AG09309 (cell line): ENCODE data around the gene PCNA.
A peak's percentile ranks its signal among the peaks of the same experiment; 100 is the strongest.

Experiments
- DNase-seq: peaks from one replicate; pipeline ENCODE4 v3.0.0-alpha.2; 2010; ENCODE audit warnings: low read depth
- H3K4me3 ChIP-seq: 2 replicates; pipeline ENCODE4 v1.5.1; 2011; ENCODE audit warnings: mild to moderate bottlenecking, low read depth, low read length, moderate library complexity; ENCODE audit not compliant: control insufficient read depth
- TF ChIP-seq, protein P1 (sequence below): IDR thresholded peaks from 2 replicates; pipeline ENCODE4 v1.5.1; 2011; ENCODE audit warnings: mild to moderate bottlenecking, low read depth, low read length, inconsistent platforms; ENCODE audit not compliant: insufficient read depth, control insufficient read depth; ENCODE audit errors: missing control alignments

PCNA gene

GRCh38 chr20:5118220-5119142, 1.3 kb downstream of the PCNA start:
- TF ChIP-seq, protein P1, sequence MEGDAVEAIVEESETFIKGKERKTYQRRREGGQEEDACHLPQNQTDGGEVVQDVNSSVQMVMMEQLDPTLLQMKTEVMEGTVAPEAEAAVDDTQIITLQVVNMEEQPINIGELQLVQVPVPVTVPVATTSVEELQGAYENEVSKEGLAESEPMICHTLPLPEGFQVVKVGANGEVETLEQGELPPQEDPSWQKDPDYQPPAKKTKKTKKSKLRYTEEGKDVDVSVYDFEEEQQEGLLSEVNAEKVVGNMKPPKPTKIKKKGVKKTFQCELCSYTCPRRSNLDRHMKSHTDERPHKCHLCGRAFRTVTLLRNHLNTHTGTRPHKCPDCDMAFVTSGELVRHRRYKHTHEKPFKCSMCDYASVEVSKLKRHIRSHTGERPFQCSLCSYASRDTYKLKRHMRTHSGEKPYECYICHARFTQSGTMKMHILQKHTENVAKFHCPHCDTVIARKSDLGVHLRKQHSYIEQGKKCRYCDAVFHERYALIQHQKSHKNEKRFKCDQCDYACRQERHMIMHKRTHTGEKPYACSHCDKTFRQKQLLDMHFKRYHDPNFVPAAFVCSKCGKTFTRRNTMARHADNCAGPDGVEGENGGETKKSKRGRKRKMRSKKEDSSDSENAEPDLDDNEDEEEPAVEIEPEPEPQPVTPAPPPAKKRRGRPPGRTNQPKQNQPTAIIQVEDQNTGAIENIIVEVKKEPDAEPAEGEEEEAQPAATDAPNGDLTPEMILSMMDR: no peak
- H3K4me3 ChIP-seq: peak overlapping the region; percentile 69
- DNase-seq: no peak

- no peak overlapping the region for H3K4me3 ChIP-seq
- TF ChIP-seq, protein P1: no peak
- no peak for DNase-seq
Observed at GRCh38 chr20:5116875-5117274, 2.9 kb downstream of the PCNA start.

DNA sequence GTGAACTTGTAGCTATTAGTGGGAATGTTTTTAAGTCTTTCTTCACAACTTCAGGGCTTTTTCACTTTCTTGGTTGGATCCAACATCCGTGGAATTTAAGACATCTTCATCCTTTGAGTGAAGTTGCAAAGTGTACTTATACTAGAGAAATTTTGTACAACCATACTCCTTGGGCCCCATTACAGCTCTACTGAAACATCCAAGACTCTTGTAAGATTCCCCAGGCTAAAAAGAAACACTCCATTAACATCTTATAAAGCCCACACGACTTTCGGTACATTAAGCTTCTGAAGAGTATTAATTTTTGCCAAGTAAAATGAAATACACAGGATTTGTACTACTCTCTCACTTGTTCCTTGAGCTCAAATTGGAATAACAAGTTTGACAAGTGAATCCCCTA, 5.4 kb downstream of the PCNA start:
- TF ChIP-seq, protein P1: no peak
- no peak overlapping the region for H3K4me3 ChIP-seq
- no peak for DNase-seq

DNA sequence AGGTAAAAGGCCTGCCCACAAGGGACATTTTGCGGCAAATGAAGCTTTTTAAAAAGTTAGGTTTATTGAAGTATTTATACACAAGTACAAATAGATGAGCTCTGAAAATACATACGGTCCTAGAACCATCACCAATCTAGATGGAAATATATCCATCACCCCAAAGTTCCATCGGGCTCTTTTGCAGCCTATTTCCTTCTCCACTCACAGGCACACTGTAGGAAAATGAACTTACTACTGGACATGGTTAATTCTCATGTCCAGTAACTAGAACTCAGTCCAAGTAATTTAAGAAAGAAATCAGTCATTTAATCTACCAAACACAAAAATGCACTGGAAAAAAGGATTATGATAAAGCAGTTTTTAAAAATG, 6.2 kb downstream of the PCNA start:
- TF ChIP-seq, protein P1: no peak
- DNase-seq: no peak
- peak overlapping the region; percentile 83 for H3K4me3 ChIP-seq

DNA sequence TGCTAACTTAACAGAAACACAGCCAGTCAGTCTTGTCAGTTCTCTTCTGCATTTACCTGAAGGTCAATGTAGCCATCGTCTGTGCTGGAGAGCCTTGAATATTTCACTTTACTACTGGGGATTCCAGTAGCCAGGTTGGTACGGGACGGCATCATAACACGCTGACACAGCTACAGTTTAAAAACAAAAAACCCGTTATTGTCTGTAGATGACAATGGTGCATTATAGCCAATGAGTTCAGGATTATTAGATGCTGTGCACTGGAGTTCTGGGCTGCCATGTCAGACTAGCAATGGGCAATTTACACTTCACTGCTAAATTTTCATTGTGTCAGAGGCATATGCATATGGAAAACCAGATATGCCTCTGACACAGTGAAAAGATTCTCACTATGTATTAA, 10.5 kb downstream of the PCNA start:
- DNase-seq: no peak
- TF ChIP-seq, protein P1: no peak
- H3K4me3 ChIP-seq: no peak overlapping the region

- TF ChIP-seq, protein P1: no peak
- no peak for DNase-seq
- no peak overlapping the region for H3K4me3 ChIP-seq
Observed at GRCh38 chr20:5104479-5104878, 15.3 kb downstream of the PCNA start.
